GM23338 (cell line): Measurements from ENCODE around the gene EARS2. TPM values are rescaled to one million over a fixed set of nuclear protein-coding genes. Genes with fewer than 3 reads are reported as not detected.

Experiments used
- ATAC-seq: fragments of 200-7000 bp; cut with Tn5 transposase; 3 replicates; pipeline ENCODE4 v1.9.1; 2020
- DNase-seq: peaks from one replicate; pipeline ENCODE4 v3.0.0-alpha.2; 2015; ENCODE audit warnings: low spot score
- H2AFZ ChIP-seq: fragments of 200-600 bp; sonication (generic); 2 replicates; pipeline ENCODE4 v1.8.0; 2016; ENCODE audit warnings: antibody characterized with exemption, mild to moderate bottlenecking, moderate library complexity
- H3F3A ChIP-seq: fragments of 200-600 bp; sonication (generic); replicated peaks from 2 replicates; pipeline ENCODE4 v1.8.0; 2017; ENCODE audit warnings: antibody characterized with exemption, mixed run types, low read depth
- H3K27ac ChIP-seq: fragments of 200-600 bp; sonication (generic); 2 replicates; pipeline ENCODE4 v1.6.1; 2016; ENCODE audit warnings: low read depth
- H3K27me3 ChIP-seq: fragments of 200-600 bp; sonication (generic); 2 replicates; pipeline ENCODE4 v1.8.0; 2016; ENCODE audit warnings: mild to moderate bottlenecking, mixed run types, moderate library complexity; ENCODE audit not compliant: insufficient read depth
- H3K36me3 ChIP-seq: fragments of 200-600 bp; sonication (generic); 2 replicates; pipeline ENCODE4 v1.8.0; 2016; ENCODE audit warnings: mild to moderate bottlenecking; ENCODE audit not compliant: insufficient read depth
- H3K4me1 ChIP-seq: fragments of 200-600 bp; sonication (generic); 2 replicates; pipeline ENCODE4 v1.8.0; 2016; ENCODE audit warnings: mild to moderate bottlenecking, moderate library complexity; ENCODE audit not compliant: insufficient read depth
- H3K4me2 ChIP-seq: fragments of 200-600 bp; sonication (generic); 2 replicates; pipeline ENCODE4 v1.7.1; 2017; ENCODE audit warnings: mixed run types
- H3K4me3 ChIP-seq: fragments of 200-600 bp; sonication (generic); 2 replicates; pipeline ENCODE4 v1.6.1; 2016; ENCODE audit warnings: mixed run types
- H3K79me2 ChIP-seq: fragments of 200-600 bp; sonication (generic); replicated peaks from 2 replicates; pipeline ENCODE4 v1.8.0; 2017; ENCODE audit warnings: mild to moderate bottlenecking; ENCODE audit not compliant: insufficient read depth
- H3K9me2 ChIP-seq: fragments of 200-600 bp; sonication (generic); 2 replicates; pipeline ENCODE4 v1.8.0; 2017; ENCODE audit not compliant: insufficient read depth
- H4K20me1 ChIP-seq: fragments of 200-600 bp; sonication (generic); replicated peaks from 2 replicates; pipeline ENCODE4 v1.8.0; 2017; ENCODE audit warnings: mild to moderate bottlenecking; ENCODE audit not compliant: insufficient read depth
- H3K27ac Mint-ChIP-seq: 2 replicates; pipeline ENCODE4 v1.8.0; 2020; ENCODE audit warnings: inconsistent platforms, mild to moderate bottlenecking, moderate library complexity, mixed read lengths
- H3K27me3 Mint-ChIP-seq: 3 replicates; pipeline ENCODE4 v1.8.0; 2022; ENCODE audit warnings: low read depth, mild to moderate bottlenecking, moderate library complexity, mixed read lengths, inconsistent platforms; ENCODE audit not compliant: insufficient read depth, poor library complexity
- H3K36me3 Mint-ChIP-seq: 3 replicates; pipeline ENCODE4 v1.8.0; 2021; ENCODE audit warnings: low read depth, mild to moderate bottlenecking, inconsistent platforms, moderate library complexity, mixed read lengths
- H3K4me1 Mint-ChIP-seq: 3 replicates; pipeline ENCODE4 v1.8.0; 2020; ENCODE audit warnings: mild to moderate bottlenecking, inconsistent platforms, mixed read lengths
- H3K4me3 Mint-ChIP-seq: 3 replicates; pipeline ENCODE4 v1.8.0; 2021; ENCODE audit warnings: moderate library complexity, mild to moderate bottlenecking, inconsistent platforms, mixed read lengths
- H3K9me3 Mint-ChIP-seq: 3 replicates; pipeline ENCODE4 v1.8.0; 2020; ENCODE audit warnings: moderate library complexity, mild to moderate bottlenecking, inconsistent platforms, mixed read lengths
- CREB1 ChIP-seq: fragments of 250-450 bp; sonication (Bioruptor Pico); IDR thresholded peaks from 2 replicates; pipeline ENCODE4 v1.5.0; 2020; ENCODE audit warnings: low read depth, mild to moderate bottlenecking, moderate library complexity
- EZH2 ChIP-seq: fragments of 200-600 bp; sonication (generic); IDR thresholded peaks from one replicate; pipeline ENCODE4 v1.8.0; 2017; ENCODE audit warnings: antibody characterized with exemption, mild to moderate bottlenecking, low read depth; ENCODE audit not compliant: unreplicated experiment
- EZH2phosphoT487 ChIP-seq: fragments of 200-600 bp; sonication (generic); IDR thresholded peaks from one replicate; pipeline ENCODE4 v1.8.1; 2018; ENCODE audit warnings: antibody characterized with exemption; ENCODE audit not compliant: unreplicated experiment
- JUNB ChIP-seq: IDR thresholded peaks from one replicate; pipeline ENCODE4 v1.6.1; 2016; ENCODE audit warnings: antibody characterized with exemption; ENCODE audit not compliant: unreplicated experiment
- NANOG ChIP-seq: IDR thresholded peaks from 2 replicates; pipeline ENCODE4 v1.6.1; 2016; ENCODE audit warnings: antibody characterized with exemption, borderline replicate concordance
- POLR2AphosphoS5 ChIP-seq: IDR thresholded peaks from 2 replicates; pipeline ENCODE4 v1.6.1; 2016; ENCODE audit warnings: antibody characterized with exemption, low read depth
- REST ChIP-seq: IDR thresholded peaks from one replicate; pipeline ENCODE4 v1.6.1; 2018; ENCODE audit warnings: antibody characterized with exemption; ENCODE audit not compliant: unreplicated experiment
- STAT1 ChIP-seq: IDR thresholded peaks from one replicate; pipeline ENCODE4 v1.6.1; 2016; ENCODE audit warnings: antibody characterized with exemption; ENCODE audit not compliant: unreplicated experiment
- ZNF114 ChIP-seq: fragments of 250-450 bp; sonication (Bioruptor Pico); IDR thresholded peaks from 2 replicates; pipeline ENCODE4 v1.5.0; 2020; ENCODE audit warnings: mild to moderate bottlenecking, moderate library complexity
- ZNF331 ChIP-seq: fragments of 250-450 bp; sonication (Bioruptor Pico); IDR thresholded peaks from 2 replicates; pipeline ENCODE4 v1.5.0; 2020; ENCODE audit warnings: low read depth, mild to moderate bottlenecking, moderate library complexity
- ZNF462 ChIP-seq: fragments of 250-450 bp; sonication (Bioruptor Pico); IDR thresholded peaks from 2 replicates; pipeline ENCODE4 v1.5.0; 2020; ENCODE audit warnings: mild to moderate bottlenecking, moderate library complexity
- polyA plus RNA-seq: library from polyadenylated mRNA; unstranded; fragments of >200 nt; fragmentation: Nextera tagmentation; extraction: Ambion mirVana; gene quantifications from 2 replicates; pipeline ENCODE4 v1.2.1, GENCODE V29; 2016
- total RNA-seq: library from RNA; depleted of rRNA; stranded (reverse); fragments of >200 nt; shearing (Covaris generic); gene quantifications from 2 replicates; pipeline ENCODE4 v1.2.3, GENCODE V29; 2014
- TF ChIP-seq, protein P1 (sequence below): IDR thresholded peaks from 2 replicates; pipeline ENCODE4 v1.6.1; 2016; ENCODE audit warnings: antibody characterized with exemption
- TF ChIP-seq, protein P2 (sequence below), 2 experiments: fragments of 200-600 bp in 1 of 2; sonication (generic) in 1 of 2; conservative IDR thresholded peaks; 2 replicates each; pipeline versions ENCODE4 v1.5.1 to v1.6.1; 2016 to 2017; ENCODE audit warnings: antibody characterized with exemption in 2 of 2, low read depth in 2 of 2, mild to moderate bottlenecking in 2 of 2, moderate library complexity in 1 of 2

EARS2 gene
- total and polyA plus RNA-seq, 2 experiments from 2014 or later, result 22.6 to 89.1 TPM

GRCh38 chr16:23594186-23594585 lies 37.0 kb upstream of the EARS2 start:
- ATAC-seq (no peak), DNase-seq (no peak)
- H3K27ac ChIP-seq, result no peak overlapping the region
- H3K9me3 Mint-ChIP-seq, result no peaks in the 10 kb centered on the region
- no peak overlapping the region for H3K27ac Mint-ChIP-seq
- H3K9me2 ChIP-seq, result no peaks in the 10 kb centered on the region
- peaks cover 5% of the 10 kb centered on the region; the same call in 2 of the 3 replicates for H3K4me1 Mint-ChIP-seq
- H3K36me3 ChIP-seq, result peaks cover 14% of the 10 kb centered on the region
- 0 out of 2 replicates have a peak overlapping the region, but pooled peaks have one; percentile 28 for H3K4me3 ChIP-seq
- TF ChIP-seq EZH2 (no peak), NANOG (no peak), ZNF114 (CRISPR knock-in tag) (no peak), REST (no peak), ZNF462 (CRISPR knock-in tag) (no peak), POLR2AphosphoS5 (no peak), STAT1 (no peak), JUNB (no peak), ZNF331 (CRISPR knock-in tag) (no peak), CREB1 (no peak), EZH2phosphoT487 (no peak)
- TF ChIP-seq, protein P1, sequence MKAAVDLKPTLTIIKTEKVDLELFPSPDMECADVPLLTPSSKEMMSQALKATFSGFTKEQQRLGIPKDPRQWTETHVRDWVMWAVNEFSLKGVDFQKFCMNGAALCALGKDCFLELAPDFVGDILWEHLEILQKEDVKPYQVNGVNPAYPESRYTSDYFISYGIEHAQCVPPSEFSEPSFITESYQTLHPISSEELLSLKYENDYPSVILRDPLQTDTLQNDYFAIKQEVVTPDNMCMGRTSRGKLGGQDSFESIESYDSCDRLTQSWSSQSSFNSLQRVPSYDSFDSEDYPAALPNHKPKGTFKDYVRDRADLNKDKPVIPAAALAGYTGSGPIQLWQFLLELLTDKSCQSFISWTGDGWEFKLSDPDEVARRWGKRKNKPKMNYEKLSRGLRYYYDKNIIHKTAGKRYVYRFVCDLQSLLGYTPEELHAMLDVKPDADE, result no peak
- TF ChIP-seq, protein P2, sequence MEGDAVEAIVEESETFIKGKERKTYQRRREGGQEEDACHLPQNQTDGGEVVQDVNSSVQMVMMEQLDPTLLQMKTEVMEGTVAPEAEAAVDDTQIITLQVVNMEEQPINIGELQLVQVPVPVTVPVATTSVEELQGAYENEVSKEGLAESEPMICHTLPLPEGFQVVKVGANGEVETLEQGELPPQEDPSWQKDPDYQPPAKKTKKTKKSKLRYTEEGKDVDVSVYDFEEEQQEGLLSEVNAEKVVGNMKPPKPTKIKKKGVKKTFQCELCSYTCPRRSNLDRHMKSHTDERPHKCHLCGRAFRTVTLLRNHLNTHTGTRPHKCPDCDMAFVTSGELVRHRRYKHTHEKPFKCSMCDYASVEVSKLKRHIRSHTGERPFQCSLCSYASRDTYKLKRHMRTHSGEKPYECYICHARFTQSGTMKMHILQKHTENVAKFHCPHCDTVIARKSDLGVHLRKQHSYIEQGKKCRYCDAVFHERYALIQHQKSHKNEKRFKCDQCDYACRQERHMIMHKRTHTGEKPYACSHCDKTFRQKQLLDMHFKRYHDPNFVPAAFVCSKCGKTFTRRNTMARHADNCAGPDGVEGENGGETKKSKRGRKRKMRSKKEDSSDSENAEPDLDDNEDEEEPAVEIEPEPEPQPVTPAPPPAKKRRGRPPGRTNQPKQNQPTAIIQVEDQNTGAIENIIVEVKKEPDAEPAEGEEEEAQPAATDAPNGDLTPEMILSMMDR (conservative IDR thresholded peaks at IDR 0.05; ENCODE audit: low read depth in 2 of 2), result no peak
- 0 out of 3 replicates have a peak overlapping the region, but pooled peaks have one; percentile 4 for H3K4me3 Mint-ChIP-seq
- peaks cover 7% of the 10 kb centered on the region for H3K27me3 Mint-ChIP-seq
- no peaks in the 10 kb centered on the region for H3K27me3 ChIP-seq
- peaks cover 16% of the 10 kb centered on the region for H4K20me1 ChIP-seq
- H3K4me2 ChIP-seq, result no peak overlapping the region
- peaks cover 69% of the 10 kb centered on the region for H3K79me2 ChIP-seq
- H2AFZ ChIP-seq, result no peak overlapping the region
- peaks cover 18% of the 10 kb centered on the region for H3K4me1 ChIP-seq
- H3K36me3 Mint-ChIP-seq, result peaks cover 36% of the 10 kb centered on the region
- peaks cover 12% of the 10 kb centered on the region for H3F3A ChIP-seq
